GM21526 (cell line): ENCODE measurements around the gene SBF2.
"Not testable (repeated sequence)": the region's sequence is repeated elsewhere in the genome, so short reads cannot be mapped to it uniquely, and the experiment has no call there.

Source experiments
- ATAC-seq: cut with Tn5 transposase; IDR thresholded peaks from one replicate; pipeline ENCODE4 v1.9.1; 2021; ENCODE audit warnings: moderate library complexity; ENCODE audit not compliant: unreplicated experiment, low FRiP score

Gene SBF2

DNA sequence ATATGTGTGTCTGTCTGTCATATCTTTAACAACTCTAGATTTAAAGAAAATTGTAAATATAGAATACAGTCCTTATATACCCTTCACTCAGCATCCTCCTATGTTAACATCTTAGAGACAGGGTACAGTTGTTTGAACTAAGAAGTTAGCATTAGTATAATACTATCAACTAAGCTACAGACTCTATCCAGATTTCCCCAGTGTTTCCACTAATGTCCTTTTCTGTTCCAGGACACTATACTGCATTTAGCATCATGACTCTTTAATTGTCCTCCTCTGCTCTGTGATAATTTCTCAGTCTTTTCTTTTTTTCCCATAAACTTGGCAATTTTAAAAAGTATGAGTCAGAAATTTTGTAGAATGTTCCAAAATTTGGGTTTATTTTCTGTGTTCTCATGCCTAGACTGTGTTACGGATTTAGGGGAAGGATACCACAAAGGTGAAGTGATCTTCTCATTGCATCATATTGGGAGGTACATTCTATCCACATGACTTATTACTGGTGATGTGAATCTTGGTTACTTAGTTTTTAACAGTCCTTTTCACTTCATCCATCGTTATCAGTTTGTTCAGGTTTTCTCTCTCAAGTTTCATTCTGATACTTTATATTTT is 168.4 kb downstream of the SBF2 start:
- no peak for ATAC-seq

DNA sequence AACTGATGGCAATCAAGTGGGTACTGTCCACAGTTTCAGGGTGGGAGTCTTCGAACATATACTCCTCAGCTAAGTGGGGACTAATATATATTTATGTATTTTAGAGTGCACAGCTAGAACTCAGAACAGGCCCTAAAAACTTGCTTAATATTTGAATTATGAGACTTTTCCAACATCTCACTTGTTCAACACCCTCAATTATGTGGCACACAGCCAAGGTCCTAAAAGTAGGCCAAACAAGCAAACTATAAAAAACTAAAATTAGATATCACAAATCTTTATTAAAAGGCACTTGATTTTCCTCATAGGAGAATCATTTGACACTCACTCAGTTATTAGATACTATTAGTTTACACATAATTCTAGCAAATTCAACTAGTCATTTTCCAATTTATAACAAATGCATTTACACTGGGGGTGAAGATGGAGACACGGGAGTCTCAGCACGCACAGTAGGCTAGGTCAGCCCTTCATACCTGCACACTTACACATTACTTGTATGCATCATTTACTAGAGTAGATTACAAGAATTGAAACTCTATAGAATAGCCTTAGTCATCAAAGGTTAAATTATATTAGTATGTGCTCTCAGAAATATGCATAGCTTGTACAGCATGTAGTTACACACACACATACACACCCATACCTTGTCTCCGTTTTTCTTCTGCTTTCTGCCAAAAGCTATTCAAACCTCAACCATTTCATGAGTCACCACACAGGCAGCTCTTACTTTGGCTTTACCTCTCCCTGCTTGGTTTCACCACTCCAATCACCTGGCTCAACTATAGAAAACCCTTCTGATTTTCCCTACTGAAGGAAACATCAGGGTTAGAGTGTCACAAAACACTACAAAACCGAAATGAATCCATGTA is 171.5 kb downstream of the SBF2 start:
- no peak for ATAC-seq

DNA sequence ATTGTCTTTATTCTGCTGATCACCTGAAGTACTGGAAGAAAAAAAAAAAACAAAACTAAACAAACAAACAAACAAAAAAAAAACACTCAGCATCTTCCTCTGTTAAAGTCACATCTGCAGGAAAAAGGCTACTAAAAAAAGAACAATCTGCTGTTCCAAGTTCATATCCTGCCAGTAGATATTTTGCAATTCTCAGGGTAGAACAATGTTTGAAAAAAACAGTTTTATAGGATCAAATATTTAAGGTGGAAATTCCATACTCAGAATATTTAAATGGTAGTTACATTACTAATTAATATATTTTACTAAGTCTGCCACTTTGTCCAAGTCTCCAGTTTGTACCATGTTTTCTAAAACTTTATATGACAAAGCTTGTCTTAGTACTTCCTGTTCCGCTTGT is 175.2 kb downstream of the SBF2 start:
- no peak for ATAC-seq

GRCh38 chr11:10117709-10118351 is 176.2 kb downstream of the SBF2 start:
- ATAC-seq, result no peak

DNA sequence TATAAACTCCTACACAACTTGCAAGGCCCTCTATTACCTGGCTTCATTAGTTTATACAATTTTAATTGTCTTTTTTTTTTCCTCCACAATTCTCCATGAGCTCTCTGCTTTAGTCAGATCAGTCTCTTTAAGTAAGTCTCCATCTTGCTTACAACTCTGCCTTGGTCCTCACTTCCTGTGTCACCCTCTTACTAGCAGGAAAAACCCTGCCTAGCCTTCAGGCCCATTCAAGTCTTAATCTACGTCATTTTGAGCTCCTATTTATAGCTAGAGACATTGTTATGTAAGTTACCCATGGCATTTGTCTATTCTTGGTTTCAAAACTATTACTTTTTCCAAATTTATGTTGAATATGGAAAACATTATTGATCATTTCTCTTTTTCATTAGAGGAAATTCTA is 177.4 kb downstream of the SBF2 start:
- ATAC-seq, result no peak

DNA sequence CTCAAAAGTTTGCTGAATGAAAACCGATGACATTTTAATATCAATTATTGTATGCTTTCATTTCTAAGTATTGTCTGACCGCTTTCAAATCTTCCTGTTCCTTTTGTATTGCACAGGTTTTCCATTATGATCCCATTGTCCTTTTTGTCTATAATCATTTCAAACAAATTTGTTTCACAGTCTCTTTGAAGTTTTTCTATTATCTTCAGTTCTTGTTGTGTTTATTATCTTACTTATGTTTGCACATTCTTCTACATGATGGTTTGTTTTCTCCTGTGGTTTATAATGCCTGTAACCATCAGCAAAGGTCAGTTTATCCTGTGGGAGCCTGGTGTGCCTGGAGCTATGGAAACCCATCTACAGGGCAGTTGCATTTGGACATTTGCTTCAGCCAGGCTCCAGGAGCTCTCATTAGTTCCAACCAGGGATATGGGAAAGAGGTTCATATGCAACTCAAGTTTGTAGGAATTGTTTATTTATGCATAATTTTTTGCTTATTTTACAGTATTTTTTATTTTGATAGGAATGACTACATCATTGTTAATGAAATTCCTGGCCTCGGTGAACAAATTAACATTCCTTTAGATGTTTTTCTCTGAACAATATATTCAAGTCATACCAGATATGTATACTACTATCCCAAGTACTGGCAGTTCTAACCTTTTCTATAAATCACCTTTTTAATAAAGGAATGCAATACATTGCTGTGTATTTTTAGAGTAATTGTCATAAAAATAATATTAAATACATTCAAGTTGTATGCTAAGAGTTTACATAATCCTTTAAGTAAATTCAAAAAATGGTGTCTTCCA is 179.2 kb downstream of the SBF2 start:
- ATAC-seq, result no peak

DNA sequence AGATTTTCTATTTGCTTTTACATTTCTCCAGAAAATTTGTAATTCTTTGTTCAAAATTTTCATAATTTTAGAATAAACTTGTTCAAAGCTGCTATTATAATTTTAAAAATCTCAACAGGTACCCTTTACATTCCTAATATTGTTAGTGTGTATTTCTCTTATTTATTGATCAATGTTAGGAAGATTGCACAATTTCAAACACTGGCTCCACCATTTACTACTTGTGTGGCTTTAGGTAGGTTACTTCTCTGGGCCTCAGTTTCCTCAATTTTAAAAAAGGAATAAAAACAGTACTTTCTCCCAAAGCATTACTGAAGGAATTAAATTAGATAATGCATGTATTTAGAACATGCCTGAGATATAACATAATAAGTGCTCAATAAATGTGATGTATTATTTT is 180.2 kb downstream of the SBF2 start:
- ATAC-seq, result no peak

GRCh38 chr11:10109806-10110205 is 184.2 kb downstream of the SBF2 start:
- ATAC-seq, result no peak

GRCh38 chr11:10108915-10109680 is 184.9 kb downstream of the SBF2 start:
- no peak for ATAC-seq

DNA sequence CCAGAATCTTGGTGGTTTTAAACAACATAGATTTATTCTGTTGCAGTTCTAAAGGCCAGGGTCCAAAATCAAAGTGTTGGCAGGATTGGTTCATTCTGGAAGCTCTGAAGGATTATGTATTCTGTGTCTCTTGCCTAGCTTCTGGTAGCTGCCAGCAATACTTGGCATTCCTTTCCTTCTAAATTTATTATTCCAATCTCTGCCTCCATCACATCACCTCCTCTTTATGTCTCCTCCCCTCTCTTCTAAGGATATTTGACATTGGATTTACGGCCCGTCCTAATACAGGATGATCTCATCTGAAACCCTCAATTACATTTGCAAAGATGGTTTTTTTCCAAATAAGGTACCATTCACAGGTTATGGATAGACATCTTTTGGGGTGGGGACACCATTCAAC is 186.5 kb downstream of the SBF2 start:
- no peak for ATAC-seq

DNA sequence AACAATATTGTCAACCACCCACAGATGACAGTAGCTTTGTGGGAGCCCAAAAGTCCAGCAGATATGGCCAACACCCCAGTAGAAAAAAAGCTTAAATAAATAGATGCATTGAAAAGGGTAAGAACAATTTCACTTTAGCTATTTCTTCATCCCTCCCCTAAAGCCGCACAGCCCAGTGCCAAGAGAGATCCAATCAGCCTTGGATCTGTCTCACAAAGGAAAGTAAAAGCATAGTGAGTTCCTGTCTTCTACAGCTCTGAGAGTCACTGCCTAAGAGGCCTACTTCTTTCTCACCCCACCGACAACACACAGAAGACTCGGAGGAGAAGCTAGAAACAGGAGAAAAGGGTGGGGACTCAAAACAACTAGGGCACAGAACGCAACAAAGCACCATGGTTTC is 196.4 kb downstream of the SBF2 start:
- ATAC-seq, result no peak

GRCh38 chr11:10096987-10097386 is 197.0 kb downstream of the SBF2 start:
- ATAC-seq, result no peak

- ATAC-seq, result no peak
Observed at GRCh38 chr11:10095412-10096208, 198.4 kb downstream of the SBF2 start.

GRCh38 chr11:10092426-10092825 is 201.6 kb downstream of the SBF2 start:
- no peak for ATAC-seq

DNA sequence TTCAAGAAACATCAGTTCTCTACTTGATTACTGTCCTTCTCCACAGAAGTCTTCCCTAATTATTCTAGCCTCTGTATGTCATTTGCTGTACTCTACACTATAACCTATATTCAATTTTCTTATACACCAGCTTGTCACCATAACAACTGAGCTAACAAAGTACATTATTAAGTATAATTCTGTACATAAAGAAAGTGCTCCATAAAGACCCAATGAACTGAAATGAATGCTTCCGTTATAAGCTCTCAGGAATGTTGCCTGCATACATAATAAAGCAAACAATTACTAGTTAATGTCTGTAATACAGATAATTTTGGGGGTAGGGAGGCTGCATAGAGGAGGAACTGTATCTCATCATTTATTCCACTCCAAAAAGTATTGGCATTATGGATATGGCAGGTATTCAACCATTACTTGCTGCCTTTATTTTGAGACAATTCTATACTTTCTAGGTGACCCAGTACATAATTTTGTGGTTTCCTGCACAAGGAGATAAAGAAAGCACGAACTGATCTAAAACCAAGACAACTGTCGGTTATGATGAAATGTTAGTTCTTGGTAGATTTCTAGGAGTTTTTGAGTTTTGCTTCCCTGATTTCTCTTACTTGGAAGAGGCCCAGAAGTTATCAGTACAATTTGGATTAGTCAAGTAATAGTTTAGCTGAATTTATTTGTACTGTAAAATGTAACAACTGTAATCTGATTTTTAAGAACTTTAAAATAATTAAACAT is 202.5 kb downstream of the SBF2 start:
- no peak for ATAC-seq

DNA sequence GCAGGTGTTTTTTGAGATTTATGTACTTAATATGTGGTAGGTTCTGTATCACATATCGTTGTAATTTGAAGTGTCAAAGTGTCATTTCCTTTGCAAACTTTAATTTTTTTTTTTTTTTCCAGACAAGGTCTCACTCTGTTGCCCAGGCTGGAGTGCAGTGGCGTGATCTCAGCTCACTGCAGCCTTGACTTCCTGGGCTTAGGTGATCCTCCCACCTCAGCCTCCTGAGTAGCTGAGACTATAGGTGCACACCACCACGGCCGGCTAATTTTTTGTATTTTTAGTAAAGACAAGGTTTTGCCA is 206.1 kb downstream of the SBF2 start:
- not testable (repeated sequence) for ATAC-seq

DNA sequence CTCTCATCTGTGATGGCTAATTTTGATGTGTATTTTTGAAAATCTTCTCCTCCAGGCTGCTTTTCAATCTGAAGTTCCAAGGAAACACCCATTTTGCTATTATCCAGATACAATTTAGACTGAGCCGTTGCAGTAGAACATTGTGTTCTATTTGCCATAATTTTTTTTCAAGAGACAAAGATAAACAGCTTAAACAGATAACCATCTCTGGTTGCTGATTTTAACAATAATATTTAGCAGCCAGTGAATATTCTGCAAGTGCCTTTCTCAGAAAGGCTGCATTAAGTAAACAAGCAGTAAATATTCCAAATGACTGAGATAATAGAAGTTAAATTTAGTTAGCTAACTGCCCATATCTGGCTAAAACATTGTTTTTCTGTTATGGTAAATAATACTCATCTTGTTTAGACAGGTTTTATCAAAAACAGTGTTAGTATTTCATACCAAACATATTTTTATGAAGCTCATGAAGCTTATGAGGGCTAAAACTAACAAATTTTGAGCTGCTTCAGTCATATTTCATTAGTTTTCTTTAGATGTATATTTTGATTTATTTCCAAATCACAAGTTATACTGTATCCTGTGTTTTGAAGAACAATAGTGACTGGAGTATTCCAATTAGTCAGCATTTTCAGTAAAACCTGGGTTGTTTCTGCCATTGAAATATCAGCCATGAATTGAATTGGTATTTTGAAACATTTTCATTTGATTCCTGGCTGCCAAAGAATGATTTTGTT is 206.7 kb downstream of the SBF2 start:
- ATAC-seq, result no peak

GRCh38 chr11:10080138-10080537 is 213.9 kb downstream of the SBF2 start:
- no peak for ATAC-seq
